Islet of Langerhans (tissue), 1 donor: Measurements from ENCODE around the gene OR13C9.
A peak's percentile ranks its signal among the peaks of the same experiment; 100 is the strongest.
"Not testable (repeated sequence)": the region's sequence is repeated elsewhere in the genome, so short reads cannot be mapped to it uniquely, and the experiment has no call there.

Experiments used
- FAIRE-seq: peaks from one replicate; lab custom pipeline; 2011; peaks lifted over from hg19 to GRCh38; lab: Jason Lieb, UNC

OR13C9 gene

GRCh38 chr9:104618104-104618503, at the start of gene OR13C9:
TSS of gene OR13C9 (minus strand) at chr9:104618204. CDS start at chr9:104618204, 0 bp downstream.
- FAIRE-seq, result no peak

- FAIRE-seq, result no peak
Observed at GRCh38 chr9:104658496-104659195, 40.6 kb upstream of the OR13C9 start.

GRCh38 chr9:104635456-104635855, 17.5 kb upstream of the OR13C9 start:
- no peak for FAIRE-seq

GRCh38 chr9:104633976-104634520, 16.0 kb upstream of the OR13C9 start:
- FAIRE-seq, result no peak

DNA sequence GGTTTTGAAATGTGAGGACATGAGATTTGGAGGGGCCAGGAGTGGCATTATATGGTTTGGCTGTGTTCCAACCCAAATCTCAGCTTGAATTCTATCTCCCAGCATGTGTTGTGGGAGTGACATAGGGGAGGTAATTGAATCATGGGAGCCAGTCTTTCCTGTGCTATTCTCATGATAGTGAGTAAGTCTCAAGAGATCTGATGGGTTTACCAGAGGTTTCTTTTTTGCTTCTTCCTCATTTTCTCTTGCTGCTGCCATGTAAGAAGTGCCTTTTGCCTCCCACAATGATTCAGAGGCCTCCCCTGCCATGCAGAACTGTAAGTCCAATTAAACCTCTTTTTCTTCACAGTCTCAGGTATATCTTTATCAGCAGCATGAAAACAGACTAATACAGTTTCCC, 8.0 kb upstream of the OR13C9 start:
- not testable (repeated sequence) for FAIRE-seq

DNA sequence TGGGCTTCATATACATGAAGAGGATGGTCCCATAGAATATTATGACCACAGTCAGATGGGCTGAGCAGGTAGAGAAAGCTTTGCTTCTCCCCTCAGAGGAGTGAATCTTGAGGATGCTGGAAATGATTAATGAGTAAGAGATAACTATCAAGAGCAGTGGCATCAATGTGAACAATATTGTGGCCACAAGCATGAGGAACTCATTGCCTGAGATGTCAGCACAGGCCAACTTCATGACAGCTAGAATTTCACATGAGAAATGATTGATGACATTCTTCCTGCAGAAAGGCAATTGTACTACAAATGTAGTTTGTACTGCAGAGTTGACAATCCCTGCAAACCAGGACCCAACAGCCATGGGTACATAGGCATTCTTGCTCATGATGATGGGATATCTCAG, 586 bp downstream of the OR13C9 start:
- no peak for FAIRE-seq

DNA sequence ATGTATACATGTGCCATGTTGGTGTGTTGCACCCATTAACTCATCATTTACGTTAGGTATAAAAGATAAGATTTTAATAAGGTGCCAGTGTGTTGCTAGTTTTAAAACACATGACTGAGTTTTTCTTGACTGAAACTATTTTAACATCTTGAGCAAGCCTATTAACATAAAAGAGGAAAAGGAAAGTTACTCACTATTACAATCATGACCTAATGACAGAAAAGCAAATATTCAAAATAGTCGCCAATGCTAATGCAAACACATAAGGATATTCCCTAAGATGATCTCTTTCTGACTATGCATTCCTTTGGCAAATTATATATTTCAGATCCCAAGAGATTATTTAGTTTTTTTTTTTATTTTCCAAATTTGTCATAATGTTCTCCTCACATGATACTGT, 6.8 kb downstream of the OR13C9 start:
- no peak for FAIRE-seq

DNA sequence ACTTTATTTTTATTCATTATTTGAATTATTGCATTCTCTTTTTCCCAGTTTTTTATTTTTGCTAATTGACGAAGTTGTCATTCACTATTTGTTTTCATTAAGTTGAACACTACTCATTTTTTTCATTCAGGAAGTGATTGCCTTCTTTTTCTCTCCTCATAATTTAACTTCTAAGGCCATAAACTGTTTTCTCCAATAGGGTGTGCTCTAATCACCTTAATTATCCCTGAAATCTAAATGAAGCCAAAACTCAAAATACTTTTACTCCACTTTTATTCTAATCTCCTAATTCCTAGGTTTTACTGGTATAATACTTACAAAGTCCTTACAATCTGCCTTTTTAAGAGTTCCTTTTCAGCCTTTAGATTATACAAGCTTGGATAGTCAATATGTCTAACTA, 9.7 kb downstream of the OR13C9 start:
- FAIRE-seq, result no peak

GRCh38 chr9:104606152-104606551, 11.9 kb downstream of the OR13C9 start:
- FAIRE-seq, result no peak

DNA sequence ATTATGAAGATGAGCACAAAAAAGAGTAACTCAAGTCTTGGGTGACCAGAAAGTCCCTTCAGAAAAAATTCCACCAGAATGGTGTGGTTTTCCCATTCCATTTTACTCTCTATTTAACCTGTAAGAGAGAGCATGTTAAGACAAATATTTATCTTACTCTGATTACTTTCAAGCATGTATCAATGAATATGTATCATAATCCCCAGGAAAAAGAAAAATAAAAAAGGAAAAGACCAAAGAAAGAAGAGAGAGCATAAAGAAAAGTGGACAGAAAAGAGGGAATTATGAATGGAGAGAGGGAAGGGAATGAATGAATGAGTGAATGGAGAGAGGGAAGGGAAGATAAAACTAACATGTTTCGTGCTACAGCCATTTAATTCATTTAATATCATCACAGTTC, 12.5 kb downstream of the OR13C9 start, which contains the start of gene OR13C2:
Gene OR13C2, minus strand, starts transcription at position 101 of the 400 bp plus-strand sequence. Its CDS starts 0 bp downstream, at position 101.
- not testable (repeated sequence) for FAIRE-seq

GRCh38 chr9:104604801-104605200, 13.2 kb downstream of the OR13C9 start:
- FAIRE-seq, result no peak

- not testable (repeated sequence) for FAIRE-seq
Observed at GRCh38 chr9:104599313-104599712, 18.7 kb downstream of the OR13C9 start, which contains the start of gene OR13C5. TSS of gene OR13C5 (minus strand) at chr9:104599413. CDS start at chr9:104599413, 0 bp downstream.

DNA sequence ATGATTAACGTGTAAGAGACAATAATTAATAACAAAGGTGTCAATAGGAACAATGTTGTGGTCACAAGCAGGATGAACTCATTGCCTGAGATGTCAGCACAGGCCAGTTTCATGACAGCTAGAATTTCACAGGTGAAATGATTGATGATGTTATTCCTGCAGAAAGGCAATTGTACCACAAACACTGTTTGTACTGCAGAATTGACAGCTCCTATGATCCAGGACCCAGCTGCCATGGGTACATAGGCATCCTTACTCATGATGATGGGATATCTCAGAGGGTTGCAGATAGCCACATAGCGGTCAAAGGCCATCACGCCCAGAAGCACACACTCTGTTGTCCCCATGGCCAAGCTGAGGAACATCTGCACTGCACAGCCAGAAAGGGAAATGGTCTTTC, 19.3 kb downstream of the OR13C9 start:
- not testable (repeated sequence) for FAIRE-seq

DNA sequence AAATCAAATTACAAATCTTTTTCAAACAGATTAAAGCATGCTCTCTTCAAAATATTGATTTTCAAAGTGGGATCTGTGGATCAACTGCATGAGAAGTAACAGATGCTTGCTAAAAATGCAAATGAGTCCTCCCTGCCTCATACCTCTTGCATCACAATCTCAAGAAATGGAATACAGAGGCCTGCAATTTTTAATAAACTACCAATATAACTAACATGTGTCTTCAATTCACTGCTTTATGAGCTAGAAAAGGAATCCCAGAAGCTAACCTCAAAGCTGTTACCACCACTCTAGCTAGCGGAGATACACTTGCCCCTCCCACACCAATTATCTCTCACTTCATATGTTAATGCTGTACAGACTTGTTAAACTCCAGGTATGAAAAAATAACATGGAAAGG, 28.4 kb downstream of the OR13C9 start:
- FAIRE-seq, result no peak

GRCh38 chr9:104586496-104587180, 31.4 kb downstream of the OR13C9 start:
- no peak for FAIRE-seq

GRCh38 chr9:104580562-104580961, 37.4 kb downstream of the OR13C9 start:
- no peak for FAIRE-seq

GRCh38 chr9:104577263-104577662, 40.7 kb downstream of the OR13C9 start:
- no peak for FAIRE-seq

DNA sequence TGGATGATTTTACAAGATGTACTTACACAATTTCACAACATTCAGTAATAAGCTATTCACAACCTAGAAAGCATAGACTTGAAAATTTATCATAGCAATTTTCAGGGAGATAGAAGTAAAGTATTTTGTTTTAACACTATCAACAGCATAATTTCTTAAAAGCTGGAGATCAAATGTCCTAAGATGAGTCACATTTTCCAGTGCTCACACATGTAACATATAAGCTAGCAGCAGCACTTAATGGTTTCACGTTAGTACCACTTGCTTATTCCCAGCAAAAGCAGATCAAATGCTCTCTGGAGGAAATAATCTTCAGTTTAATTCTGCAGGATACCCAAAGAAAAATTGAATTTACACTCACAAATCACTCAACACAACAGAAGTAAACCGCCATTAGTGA, 42.5 kb downstream of the OR13C9 start:
- peak; percentile 17 for FAIRE-seq

- FAIRE-seq, result no peak
Observed at GRCh38 chr9:104572612-104573011, 45.4 kb downstream of the OR13C9 start.

- no peak for FAIRE-seq
Observed at GRCh38 chr9:104568868-104569267, 49.1 kb downstream of the OR13C9 start, which contains the start of gene OR13C8. TSS of gene OR13C8 (plus strand) at chr9:104569168. CDS start at chr9:104569168, 0 bp downstream.
